NCI-H82 (cell line): ENCODE data around the gene AK9.

ENCODE experiments used
- DNase-seq: peaks from one replicate; lab custom pipeline; 2025; lab: John Stamatoyannopoulos, UW

Gene AK9

DNA sequence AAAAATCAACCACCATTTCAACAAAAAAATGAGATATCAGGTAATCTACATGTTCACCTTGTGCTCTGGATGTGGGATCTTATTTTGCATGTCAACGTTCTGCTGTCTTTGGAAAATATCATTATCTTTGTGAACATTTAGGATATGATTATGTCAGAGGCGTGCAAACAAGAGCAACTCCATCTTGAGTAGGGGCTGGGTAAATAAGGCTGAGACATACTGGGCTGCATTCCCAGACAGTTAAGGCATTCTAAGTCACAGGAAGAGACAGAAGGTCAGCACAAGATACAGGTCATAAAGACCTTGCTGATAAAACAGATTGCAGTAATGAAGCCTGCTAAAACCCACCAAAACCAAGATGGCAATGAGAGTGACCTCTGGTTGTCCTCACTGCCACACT, 179.2 kb downstream of the AK9 start:
- no peak for DNase-seq

DNA sequence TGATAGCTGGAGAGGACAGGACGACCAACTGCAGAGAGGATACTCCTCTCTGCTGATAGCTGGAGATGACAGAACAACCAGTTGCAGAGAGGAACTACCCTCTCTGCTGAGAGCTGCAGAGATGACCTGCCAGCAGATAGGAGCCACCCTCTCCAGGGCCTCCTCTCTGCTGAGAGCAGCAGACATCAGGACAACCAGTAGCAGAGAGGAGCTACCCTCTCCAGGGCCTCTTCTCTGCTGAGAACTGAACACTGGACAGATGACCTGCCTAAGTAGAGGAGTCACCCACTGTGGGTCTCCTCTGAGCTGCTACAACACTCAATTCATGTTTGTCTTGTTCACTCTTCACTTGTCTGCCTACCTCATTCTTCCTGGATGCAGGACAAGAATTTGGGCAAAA, 180.6 kb downstream of the AK9 start:
- DNase-seq = no peak

DNA sequence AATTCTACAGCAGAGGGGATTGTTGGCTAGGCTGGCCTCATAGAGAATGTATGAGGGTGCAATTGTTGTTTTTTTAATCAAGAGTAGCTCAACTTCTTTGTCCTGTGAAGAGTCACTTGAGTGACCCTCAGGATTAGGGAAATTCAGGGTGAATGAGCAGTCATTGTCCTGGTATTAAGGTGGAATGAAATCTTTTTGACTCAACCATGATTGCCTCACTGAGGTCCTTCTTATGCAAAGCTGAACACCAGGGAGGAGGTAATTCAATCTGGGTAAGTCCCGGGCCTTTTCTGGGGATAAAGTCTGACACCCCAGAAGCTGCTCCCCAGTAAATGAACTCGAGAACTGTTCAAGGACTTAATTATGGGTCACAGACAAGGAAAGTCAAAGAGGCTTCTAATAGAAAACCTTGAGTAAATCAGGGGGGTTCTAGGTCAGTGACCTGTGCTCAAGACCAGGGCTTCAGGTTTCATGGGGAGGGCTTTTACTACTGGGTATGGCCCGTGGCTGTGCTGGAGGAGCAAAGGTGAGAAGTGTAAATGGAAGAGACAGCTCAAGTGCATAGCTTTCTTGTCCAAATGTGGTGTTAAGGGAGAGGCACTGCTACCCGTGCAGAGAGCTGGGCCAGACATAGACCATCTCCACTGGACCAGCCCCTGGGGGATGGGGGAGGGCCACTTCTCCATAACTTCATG, 182.7 kb downstream of the AK9 start:
- DNase-seq = no peak

DNA sequence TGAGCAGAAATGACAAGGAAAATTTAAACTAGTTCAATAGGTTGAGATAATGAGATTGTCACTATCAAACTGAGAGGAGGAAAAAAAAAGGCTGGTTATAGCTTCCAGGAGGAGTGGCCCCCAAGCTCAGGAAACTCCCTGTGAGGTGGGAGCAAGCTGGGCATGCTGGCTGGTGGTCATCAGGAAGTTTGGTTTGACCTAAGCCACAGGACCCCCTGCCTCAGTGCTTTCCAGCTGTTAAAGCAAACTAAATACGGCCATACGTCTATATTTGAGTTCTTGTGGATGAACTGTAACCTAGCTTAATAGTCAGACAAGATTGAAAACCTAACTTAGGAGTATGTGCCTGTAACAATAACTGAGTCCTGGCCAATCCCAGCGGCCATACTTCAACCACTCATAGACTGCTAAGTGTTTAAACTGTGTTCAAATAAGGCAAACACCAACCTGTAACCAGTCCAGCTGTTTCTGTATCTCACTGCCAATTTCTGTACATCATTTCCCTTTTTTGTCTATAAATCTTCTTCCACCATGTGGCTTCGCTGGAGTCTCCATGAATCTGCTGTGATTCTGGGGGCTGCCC, 183.4 kb downstream of the AK9 start:
- DNase-seq = no peak

DNA sequence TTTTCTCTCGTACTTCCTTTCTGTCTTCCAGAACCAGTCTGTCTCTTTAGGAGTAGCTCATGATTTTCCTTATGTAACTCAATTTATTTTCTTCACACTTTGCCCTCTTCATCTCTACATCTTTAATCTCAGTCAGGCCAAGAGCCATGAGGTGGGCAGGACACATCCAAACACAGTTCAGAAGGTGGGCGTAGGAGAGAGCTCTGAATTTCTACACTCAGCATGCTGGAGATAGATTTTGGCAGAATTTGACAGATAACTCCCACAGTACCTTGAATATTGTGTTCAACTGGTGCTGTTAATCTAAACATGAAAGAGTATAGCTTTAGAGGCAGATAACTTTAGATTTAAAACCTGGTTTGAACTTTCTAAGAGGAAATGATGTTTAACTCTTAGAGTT, 184.2 kb downstream of the AK9 start:
- DNase-seq = no peak

DNA sequence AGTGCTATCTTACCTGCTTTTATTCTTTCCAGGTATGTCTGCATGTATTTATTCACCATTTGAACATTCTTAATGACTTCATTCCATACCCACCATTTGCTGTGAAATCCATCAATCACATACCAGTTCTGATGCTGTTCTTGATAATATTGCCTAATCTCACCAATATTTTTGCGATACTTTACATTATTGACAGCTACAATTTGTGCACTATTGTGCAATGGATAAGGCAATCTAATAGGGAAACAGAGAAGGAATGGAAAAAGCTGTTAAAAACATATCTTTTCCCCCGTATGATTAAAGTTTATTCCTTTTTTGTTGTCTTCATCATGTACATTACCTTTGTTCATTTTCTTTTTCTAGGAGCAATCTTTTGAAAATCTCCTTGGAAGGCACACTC, 184.7 kb downstream of the AK9 start:
- no peak for DNase-seq

DNA sequence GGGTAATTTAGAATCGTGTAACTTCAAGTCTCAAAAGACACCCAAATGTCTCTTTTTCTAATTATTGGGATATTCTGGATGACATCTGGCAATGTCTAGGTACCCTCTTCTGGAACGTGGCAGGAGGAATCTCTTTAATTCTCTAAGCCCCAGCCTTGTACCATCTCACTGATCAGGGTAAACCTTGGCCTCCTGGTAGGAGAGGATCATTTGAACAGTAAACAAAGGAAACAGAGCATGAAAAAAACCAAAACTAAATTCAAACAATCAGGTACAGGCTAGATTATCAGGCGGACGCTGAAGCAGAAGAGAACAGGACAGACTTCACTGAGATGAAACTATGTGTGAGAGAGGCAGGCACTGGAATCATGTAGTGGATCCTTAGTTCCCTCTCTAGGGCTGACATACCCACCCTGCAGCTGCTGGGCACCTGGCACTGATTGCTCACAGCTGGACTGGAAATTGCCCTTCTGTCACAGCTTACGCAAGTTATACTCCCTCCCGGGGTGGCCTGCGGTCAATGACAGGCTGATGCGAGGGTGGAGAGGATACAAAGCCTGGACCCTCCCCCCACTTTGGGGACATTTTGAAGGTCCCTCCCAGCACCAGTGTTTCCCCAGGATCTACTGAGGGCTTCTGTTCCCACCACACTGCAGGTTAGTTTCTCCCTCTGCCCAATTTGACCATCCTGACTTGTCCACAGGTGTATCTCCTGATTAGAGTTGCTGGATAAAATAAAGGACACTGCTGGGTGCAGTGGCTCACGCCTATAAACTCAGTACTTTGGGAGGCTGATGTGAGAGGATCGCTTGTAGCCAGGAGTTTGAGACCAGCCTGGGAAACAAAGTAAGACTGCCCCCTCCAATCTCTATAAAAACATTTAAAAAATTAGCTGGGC, 187.4 kb downstream of the AK9 start:
- DNase-seq = no peak

DNA sequence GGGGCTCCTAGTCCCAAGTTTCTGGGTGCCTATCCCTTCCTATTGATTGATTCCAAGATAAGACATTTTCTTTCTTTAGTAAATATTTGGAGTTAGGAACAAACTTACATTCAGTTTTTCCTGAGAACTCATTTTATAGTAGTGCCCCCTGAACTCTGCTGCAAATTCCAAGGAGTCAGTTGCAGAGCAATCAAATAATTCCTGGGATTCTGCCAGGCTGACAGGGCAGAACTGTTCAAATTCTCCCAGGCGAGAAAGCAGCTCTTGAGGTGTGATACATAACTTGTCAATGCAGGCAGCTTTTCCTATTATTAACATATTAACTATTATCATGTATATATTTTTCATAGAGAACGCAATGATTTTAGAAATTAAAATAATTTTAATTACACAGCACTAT, 192.1 kb downstream of the AK9 start:
- DNase-seq = no peak

DNA sequence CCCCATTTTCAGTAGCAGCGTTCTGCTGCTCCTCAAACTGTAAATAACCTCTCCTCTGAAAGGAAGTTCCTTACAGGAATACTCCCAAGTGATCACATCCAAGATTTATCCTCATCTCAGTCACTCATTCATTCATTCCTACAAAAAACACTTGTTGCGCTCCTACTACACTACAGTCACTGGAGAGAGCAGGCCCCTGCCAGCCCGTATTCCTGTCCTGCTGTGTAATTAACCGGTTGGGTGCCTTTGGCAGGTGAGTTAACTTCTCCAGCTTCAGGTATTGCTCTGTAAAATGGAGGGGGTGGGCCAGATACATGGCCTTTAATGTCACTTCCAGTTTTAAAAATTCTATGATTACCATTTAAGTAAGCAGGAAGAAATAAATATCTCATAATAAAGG, 192.9 kb downstream of the AK9 start:
- no peak for DNase-seq

DNA sequence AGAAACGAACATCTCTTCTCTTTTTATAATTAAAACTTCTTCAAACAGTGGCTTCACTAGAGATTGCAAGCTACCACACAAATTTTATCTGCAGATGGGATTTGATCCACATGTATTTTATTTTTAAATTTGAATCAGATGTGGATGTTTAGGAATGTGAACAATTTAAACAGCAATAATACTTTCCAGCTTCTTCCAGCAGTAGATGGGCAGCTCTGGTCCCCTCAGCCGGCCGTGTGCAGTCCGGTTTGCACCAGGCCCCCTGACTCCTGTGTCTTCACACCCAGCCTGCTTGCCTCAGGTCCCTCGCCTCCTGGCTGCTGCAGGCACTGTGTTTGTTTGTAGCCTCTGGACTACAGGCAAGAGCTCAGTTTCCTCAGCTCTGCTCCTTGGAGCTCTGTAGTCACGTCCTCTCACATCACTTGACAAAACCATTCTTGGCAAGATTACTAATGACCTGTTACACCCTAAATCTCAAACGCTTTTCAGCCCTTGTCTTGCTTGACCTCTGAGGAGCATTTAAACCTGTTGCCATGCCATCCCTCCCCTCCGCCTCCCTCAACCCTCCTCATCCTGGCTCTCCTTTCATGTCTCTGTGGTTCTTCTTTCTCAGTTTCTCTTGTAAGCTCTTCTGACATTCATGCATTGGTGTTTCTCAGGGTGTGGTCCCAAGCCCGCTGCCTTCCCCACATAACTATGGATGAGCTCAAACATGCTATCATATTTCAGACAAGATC, 194.8 kb downstream of the AK9 start:
- no peak for DNase-seq

DNA sequence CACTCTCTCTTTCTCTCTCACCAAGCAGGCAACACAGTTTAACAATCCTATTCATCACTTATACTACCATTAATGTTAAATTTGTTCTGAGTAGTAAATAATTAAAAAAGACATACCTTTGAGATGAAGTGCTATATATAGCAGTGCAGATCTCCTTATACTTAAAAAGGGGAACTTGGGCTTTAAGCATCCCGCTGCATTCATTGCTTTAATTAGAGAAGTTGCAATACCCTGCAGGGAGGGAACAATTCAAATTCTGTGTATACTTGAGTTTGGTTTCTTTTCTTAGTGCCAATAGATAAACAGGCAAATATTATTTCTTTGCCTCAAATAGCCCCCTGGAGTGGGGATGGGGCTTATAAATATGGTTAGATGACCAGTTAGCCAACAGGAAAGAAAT, 197.1 kb downstream of the AK9 start:
- DNase-seq = no peak

DNA sequence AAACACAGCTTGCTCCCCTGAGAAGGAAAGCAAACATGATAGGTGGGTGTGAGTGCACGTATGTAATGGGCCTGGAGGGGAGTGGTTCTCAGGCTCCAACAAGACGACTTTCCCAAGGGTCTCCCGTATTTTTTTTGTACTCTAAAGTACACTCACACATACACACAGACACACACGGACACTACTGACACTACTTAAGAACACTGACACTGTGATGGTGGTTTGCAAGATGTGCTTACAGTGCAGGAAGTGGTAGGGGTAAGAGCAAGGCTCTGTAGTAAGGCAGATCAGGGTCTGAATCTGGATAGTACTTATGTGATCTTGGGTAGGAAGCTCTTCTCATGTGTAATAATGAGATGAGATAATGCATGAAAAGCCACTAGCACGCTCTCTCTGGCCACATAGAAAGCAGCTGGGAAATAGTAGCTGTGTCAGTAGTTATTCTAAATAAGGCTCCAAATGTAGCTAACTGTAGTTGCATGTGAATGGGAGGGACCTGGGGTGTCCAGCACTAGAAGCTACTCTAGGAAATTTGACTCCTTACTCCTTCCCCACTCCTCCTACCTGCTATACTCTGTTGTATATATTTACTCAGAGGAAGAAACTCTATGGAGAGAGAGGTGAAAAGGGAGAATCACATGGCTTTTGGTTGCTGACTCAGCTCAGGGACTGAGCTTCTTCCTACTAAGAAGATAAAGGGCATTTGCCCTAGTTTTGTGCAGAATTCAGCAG, 199.6 kb downstream of the AK9 start:
- peak; percentile 25 for DNase-seq

DNA sequence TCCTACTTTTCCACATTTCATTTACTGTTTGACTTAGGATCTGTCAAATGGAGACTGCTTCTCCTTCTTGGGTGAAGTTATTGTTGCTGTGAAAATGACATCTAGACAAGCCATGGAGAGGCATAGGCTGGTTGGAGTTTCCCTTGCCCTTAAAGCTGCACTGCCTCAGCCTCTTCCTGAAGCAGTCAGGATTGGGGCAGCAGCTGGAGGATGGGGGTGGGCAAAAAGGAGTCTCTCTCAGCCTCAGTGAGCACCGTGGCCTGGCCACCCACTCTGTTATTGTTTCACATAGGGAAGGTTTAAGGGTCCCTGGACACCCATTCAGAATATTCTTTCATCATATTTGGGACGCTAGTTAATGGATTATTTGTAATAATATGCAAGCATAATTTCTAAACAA, 200.3 kb downstream of the AK9 start:
- DNase-seq = peak; percentile 53

DNA sequence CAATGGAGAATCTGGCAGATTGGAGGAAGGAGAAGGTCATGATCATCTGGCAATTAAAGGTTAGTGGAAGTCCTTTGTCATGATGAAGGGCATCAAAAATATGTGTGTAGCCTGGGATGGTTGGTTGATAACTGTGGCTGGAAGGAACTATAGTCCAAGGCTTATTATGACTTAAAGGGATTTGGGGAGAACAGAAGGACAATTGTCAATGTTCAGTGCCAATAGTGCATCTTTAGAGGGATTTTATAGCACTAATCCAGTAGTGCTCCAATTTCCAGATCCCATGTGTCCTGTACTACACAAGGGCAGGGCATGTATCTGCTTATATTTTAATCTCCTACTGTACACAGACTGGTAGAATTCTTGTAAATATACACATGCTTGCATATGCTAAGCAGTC, 203.0 kb downstream of the AK9 start:
- peak; percentile 92 for DNase-seq

DNA sequence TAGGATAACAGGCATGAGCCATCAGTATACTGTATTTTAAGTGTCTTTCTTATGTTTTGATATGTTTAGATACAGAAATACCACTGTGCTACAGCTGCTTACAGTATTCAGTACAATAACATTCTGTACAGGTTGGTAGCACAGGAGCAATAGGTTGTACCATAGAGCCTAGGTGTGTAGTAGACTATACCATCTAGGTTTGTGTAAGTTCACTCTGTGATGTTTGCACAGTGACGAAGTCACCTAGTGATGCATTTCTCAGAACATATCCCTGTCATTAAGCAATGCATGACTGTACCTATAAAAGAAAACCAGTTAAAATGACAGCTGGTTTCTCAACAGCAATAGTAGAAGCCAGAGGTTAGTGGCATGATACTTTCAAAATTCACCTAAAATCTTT, 204.9 kb downstream of the AK9 start:
- no peak for DNase-seq

DNA sequence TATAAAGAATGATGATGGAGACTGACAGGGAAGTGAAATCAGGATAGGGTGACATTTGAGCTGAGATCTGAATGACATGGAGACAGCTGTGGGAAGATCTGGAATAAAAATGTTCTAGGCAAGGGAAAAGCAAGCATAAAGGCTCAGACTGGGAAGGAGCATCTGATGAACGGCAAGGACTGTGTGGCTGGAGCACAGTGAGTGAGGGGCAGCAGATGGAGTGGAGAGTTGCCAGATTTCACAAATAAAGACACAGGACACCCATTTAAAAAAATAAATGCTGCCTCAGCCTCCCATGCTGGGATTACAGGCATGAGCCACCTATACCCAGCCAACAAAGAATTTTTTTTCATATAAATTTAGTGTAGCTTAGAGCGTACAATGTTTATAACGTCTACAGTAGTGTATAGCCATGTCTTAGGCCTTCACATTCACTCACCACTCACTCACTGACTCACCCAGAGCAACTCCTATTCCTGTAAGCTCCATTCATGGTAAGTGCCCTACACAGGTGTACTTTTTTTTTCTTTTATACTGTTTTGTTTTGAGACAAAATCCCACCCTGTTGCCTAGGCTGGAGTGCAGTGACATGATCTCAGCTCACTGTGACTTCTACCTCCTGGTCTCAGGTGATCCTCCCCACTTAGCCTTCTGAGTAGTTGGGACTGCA, 205.6 kb downstream of the AK9 start:
- no peak for DNase-seq

DNA sequence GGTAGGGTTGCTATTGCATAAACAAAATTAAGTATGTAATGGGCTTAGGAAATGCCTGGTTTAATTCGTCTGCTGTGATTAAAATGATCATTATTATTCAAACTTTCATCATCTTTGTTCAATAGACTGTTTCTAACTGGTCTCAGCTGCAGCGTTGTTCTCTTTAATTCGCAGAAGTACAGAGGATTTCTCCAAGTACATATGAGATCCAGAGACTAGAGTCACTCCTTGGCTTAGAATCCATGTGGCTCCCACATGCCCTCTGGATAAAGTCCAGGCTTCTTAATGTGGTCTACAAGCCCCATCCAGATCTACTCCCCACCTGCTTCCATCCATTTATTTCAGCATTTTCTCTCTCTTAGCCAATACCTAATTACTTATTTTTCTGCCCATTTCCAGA, 206.9 kb downstream of the AK9 start:
- DNase-seq = peak; percentile 30

DNA sequence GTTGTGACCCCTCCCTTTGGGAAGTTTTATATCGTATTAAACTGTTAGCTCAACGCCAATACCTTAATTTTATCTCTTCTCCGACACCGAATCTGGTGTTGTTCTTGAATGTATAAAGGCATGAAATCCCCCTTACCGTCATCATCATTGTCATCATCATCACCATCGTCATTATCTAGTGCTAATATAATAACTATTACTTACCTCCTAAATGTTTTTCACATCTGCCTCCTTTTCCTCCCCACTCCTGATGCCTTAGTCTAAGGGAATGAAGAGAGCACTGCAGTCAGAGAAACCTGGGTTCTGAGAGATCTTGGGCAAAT, 207.3 kb downstream of the AK9 start:
- DNase-seq = peak; percentile 47

DNA sequence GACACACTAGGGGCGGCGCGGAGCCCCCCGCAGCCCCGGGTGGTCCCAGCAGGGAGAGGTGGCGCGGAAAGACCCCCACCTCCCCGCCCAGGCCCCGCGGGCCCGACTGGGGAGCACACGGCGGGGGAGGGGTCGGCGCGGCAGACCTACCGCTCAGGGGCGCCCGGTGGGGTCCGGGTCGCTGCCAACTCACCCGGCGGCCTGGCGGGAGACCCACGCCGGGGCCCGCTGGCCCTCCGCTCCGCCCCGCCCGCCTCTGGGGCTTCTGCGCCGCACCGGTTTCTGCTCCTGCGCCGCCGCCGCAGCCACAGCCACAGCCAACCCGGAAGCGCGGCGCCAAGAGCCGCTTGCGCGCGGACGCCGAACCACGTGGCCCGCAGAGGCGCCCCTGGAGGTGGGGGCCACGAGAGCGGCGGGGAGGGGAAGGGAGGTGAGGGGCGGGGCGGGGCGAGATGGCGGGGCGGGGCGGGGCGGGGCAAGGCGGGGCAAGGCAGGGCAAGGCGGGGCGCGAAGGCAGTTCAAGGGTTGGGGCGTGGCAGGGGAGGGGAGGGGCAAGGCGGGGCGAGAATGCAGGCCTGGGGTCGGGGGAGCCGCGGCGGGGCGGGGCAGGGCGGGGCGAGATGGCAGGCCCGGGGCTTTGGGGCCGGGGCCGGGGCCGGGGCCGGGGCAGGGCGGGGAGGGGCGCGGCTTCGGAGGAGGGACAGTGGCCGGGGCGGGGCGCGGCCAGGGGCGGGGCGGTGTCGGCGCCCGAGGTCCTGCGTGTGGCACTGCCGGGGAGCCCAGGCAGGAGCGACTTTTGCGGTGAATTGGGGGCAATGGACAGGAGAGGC, 207.9 kb downstream of the AK9 start, which contains the start of gene ZBTB24:
Gene ZBTB24, minus strand, starts transcription at position 315 of the 830 bp plus-strand sequence. CDS start 1,193 bp downstream, outside the sequence.
- peak; percentile 96 for DNase-seq

DNA sequence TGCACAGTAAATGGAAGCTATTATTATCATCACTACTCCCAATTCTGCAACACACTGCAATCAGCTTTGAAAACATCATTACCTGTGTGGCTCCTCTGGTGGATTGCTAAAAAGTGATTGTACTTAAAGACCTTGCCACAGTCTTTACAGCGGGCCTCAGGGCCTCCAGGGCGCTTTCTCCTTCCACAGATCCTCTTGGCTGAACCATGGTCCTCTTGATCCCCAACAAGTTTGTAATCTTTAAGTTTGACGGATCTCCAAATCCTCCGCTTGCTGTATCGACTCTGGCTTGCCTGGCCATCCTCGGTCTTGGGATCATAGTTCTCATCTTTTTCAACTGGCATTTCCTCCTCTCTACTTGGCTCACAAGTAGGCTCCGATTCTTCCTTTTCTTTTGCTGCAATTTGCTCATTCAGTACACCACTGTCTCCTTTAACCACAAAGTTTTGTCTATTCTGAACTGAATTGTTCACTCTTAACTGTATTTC, 210.0 kb downstream of the AK9 start:
- no peak for DNase-seq
